Fibroblast of pulmonary artery (primary cell): ENCODE results near the gene PALLD.

Experiments
- DNase-seq: peaks from one replicate; pipeline ENCODE4 v3.0.0-alpha.2; 2010; ENCODE audit warnings: low read depth
- H3K4me3 ChIP-seq: replicated peaks from 2 replicates; pipeline ENCODE4 v1.5.1; 2011; ENCODE audit warnings: low read depth, mild to moderate bottlenecking, control low read depth, low read length, moderate library complexity
- CTCF ChIP-seq: IDR thresholded peaks from 2 replicates; pipeline ENCODE4 v1.5.1; 2011; ENCODE audit warnings: mild to moderate bottlenecking, control low read depth, low read length, inconsistent platforms; ENCODE audit errors: missing control alignments

PALLD gene

GRCh38 chr4:168600796-168601583 lies 104.1 kb downstream of the PALLD start:
- DNase-seq, result no peak
- no peak for TF ChIP-seq CTCF
- H3K4me3 ChIP-seq, result no peak overlapping the region

GRCh38 chr4:168601899-168602298 lies 105.0 kb downstream of the PALLD start:
- no peak for TF ChIP-seq CTCF
- DNase-seq, result no peak
- no peak overlapping the region for H3K4me3 ChIP-seq

GRCh38 chr4:168604496-168605373 lies 107.9 kb downstream of the PALLD start:
- peak; percentile 95 for DNase-seq
- no peak for TF ChIP-seq CTCF
- H3K4me3 ChIP-seq, result no peak overlapping the region

GRCh38 chr4:168605411-168605810 lies 108.6 kb downstream of the PALLD start:
- DNase-seq, result peak; percentile 64
- no peak for TF ChIP-seq CTCF
- H3K4me3 ChIP-seq, result no peak overlapping the region

GRCh38 chr4:168607215-168607614 lies 110.4 kb downstream of the PALLD start:
- no peak for DNase-seq
- no peak for TF ChIP-seq CTCF
- H3K4me3 ChIP-seq, result no peak overlapping the region

GRCh38 chr4:168608771-168609170 lies 111.9 kb downstream of the PALLD start:
- H3K4me3 ChIP-seq, result no peak overlapping the region
- no peak for TF ChIP-seq CTCF
- DNase-seq, result no peak
